OCI-LY7 (cell line): ENCODE measurements around the gene ADAMTS2. TPM values are rescaled to one million over a fixed set of nuclear protein-coding genes. Genes with fewer than 3 reads are reported as not detected.

Experiments used
- BruUV-seq: library from RNA; stranded (reverse); fragments of 400-500 nt; replicated peaks from 2 replicates; lab custom pipeline; 2021; lab: Mats Ljungman, UMichigan
- CTCF ChIA-PET: fragments of 300-600 bp; sonication (Branson Sonifier 250); formaldehyde crosslinking; loops from one replicate; lab custom pipeline; 2022; ENCODE audit warnings: antibody characterized with exemption; ENCODE audit not compliant: unreplicated experiment; lab: Charles Lee
- POLR2A ChIA-PET: fragments of 300-600 bp; sonication (Branson Sonifier 250); formaldehyde crosslinking; loops from one replicate; lab custom pipeline; 2022; ENCODE audit warnings: antibody characterized with exemption; lab: Charles Lee
- DNase-seq: peaks from one replicate; pipeline ENCODE4 v3.0.0-alpha.2; 2015; ENCODE audit warnings: low spot score
- H2AFZ ChIP-seq: fragments of 200-600 bp; sonication (generic), shearing (Covaris generic); 2 replicates; pipeline ENCODE4 v1.6.1; 2014; ENCODE audit warnings: mild to moderate bottlenecking, antibody characterized with exemption, low read length, moderate library complexity
- H3K27ac ChIP-seq: fragments of 200-600 bp; sonication (generic); 2 replicates; pipeline ENCODE4 v1.5.1; 2014; ENCODE audit warnings: mixed run types, low read depth, mild to moderate bottlenecking, moderate library complexity, low read length, inconsistent platforms; ENCODE audit not compliant: poor library complexity, severe bottlenecking
- H3K36me3 ChIP-seq: fragments of 200-600 bp; sonication (generic); 2 replicates; pipeline ENCODE4 v1.6.1; 2014; ENCODE audit warnings: mild to moderate bottlenecking, antibody characterized with exemption, low read length, moderate library complexity, mixed read lengths; ENCODE audit not compliant: insufficient read depth
- H3K4me1 ChIP-seq: fragments of 200-600 bp; sonication (generic); 2 replicates; pipeline ENCODE4 v1.5.1; 2014; ENCODE audit warnings: mild to moderate bottlenecking, low read length; ENCODE audit not compliant: insufficient read depth, poor library complexity, severe bottlenecking
- H3K4me2 ChIP-seq: fragments of 200-600 bp; sonication (generic); 2 replicates; pipeline ENCODE4 v1.6.1; 2014; ENCODE audit warnings: mild to moderate bottlenecking, low read length
- H3K4me3 ChIP-seq: fragments of 200-600 bp; sonication (generic); 2 replicates; pipeline ENCODE4 v1.5.1; 2014; ENCODE audit warnings: mild to moderate bottlenecking, low read depth, low read length; ENCODE audit not compliant: poor library complexity, severe bottlenecking
- H3K79me2 ChIP-seq: fragments of 200-600 bp; sonication (generic); 2 replicates; pipeline ENCODE4 v1.6.1; 2016; ENCODE audit warnings: low read depth, mild to moderate bottlenecking, low read length, moderate library complexity, mixed read lengths; ENCODE audit not compliant: insufficient read depth
- H3K9me2 ChIP-seq: fragments of 200-600 bp; sonication (generic); 2 replicates; pipeline ENCODE4 v1.6.1; 2016; ENCODE audit warnings: mild to moderate bottlenecking, low read length, mixed read lengths; ENCODE audit not compliant: insufficient read depth
- H3K9me3 ChIP-seq: fragments of 200-600 bp; sonication (generic); 2 replicates; pipeline ENCODE4 v1.6.1; 2014; ENCODE audit warnings: mild to moderate bottlenecking, mixed run types, low read length, mixed read lengths
- H4K20me1 ChIP-seq: fragments of 200-600 bp; sonication (generic); 2 replicates; pipeline ENCODE4 v1.6.1; 2014; ENCODE audit warnings: mild to moderate bottlenecking, antibody characterized with exemption, low read length, moderate library complexity, mixed read lengths; ENCODE audit not compliant: insufficient read depth
- CTCF ChIP-seq: fragments of 200-600 bp; sonication (generic); conservative IDR thresholded peaks from 2 replicates; pipeline ENCODE4 v1.5.1; 2014; ENCODE audit warnings: mild to moderate bottlenecking, antibody characterized with exemption, low read length, moderate library complexity, mixed read lengths
- EZH2phosphoT487 ChIP-seq: fragments of 200-600 bp; sonication (generic); IDR thresholded peaks from 2 replicates; pipeline ENCODE4 v1.6.1; 2018; ENCODE audit warnings: low read depth, borderline replicate concordance, mild to moderate bottlenecking, mixed run types, antibody characterized with exemption, low read length, moderate library complexity, mixed read lengths
- intact Hi-C: fragments of 100-400 bp; cut with micrococcal nuclease; formaldehyde crosslinking; loops from one replicate; pipeline ENCODE4 v1.10.0; 2022; ENCODE audit not compliant: unreplicated experiment
- total RNA-seq, 2 experiments: library from RNA; depleted of rRNA in 1 of 2; stranded (reverse); fragments of >200 nt in 1 of 2; shearing (Covaris generic) in 1 of 2; gene quantifications; 2 replicates each; pipeline ENCODE4 v1.2.3, GENCODE V29; 2014 to 2022

The ADAMTS2 gene
- total RNA-seq, 2 experiments from 2014 or later: not detected

- H3K27ac ChIP-seq: no peak overlapping the region
- TF ChIP-seq CTCF: no peak
- no peak for TF ChIP-seq EZH2phosphoT487
- H3K36me3 ChIP-seq: no peaks in the 10 kb centered on the region
- H3K9me2 ChIP-seq: no peaks in the 10 kb centered on the region
- no peak overlapping the region for H2AFZ ChIP-seq
- DNase-seq: no peak
- CTCF ChIA-PET: no interaction called here
- H3K4me2 ChIP-seq: no peak overlapping the region
- no peaks in the 10 kb centered on the region for H4K20me1 ChIP-seq
- H3K79me2 ChIP-seq: no peaks in the 10 kb centered on the region
- H3K9me3 ChIP-seq: no peaks in the 10 kb centered on the region
- H3K4me3 ChIP-seq: no peak overlapping the region
- no peaks in the 10 kb centered on the region for H3K4me1 ChIP-seq
- POLR2A ChIA-PET: no interaction called here
- no TSS peak for BruUV-seq
- intact Hi-C loops: no loop called here
Observed at GRCh38 chr5:179215576-179215975, 129.7 kb downstream of the ADAMTS2 start.

GRCh38 chr5:179214678-179215077, 130.6 kb downstream of the ADAMTS2 start:
- intact Hi-C loops: no loop called here
- DNase-seq: no peak
- no TSS peak for BruUV-seq
- no peak overlapping the region for H3K4me2 ChIP-seq
- H3K27ac ChIP-seq: no peak overlapping the region
- no peaks in the 10 kb centered on the region for H3K4me1 ChIP-seq
- H3K4me3 ChIP-seq: no peak overlapping the region
- H3K79me2 ChIP-seq: no peaks in the 10 kb centered on the region
- CTCF ChIA-PET: no interaction called here
- TF ChIP-seq CTCF (no peak), EZH2phosphoT487 (no peak)
- no peaks in the 10 kb centered on the region for H3K36me3 ChIP-seq
- POLR2A ChIA-PET: interaction anchor here (0.7 kb wide), 1 partner anchor 134 kb away, joined by 3 read pairs; no protein-coding TSS in a partner anchor
- H4K20me1 ChIP-seq: no peaks in the 10 kb centered on the region
- no peaks in the 10 kb centered on the region for H3K9me2 ChIP-seq
- H3K9me3 ChIP-seq: no peaks in the 10 kb centered on the region
- no peak overlapping the region for H2AFZ ChIP-seq

- intact Hi-C loops: no loop called here
- Histone ChIP-seq H3K27ac (no peak overlapping the region), H3K79me2 (no peaks in the 10 kb centered on the region), H3K36me3 (no peaks in the 10 kb centered on the region), H2AFZ (no peak overlapping the region), H3K4me3 (no peak overlapping the region), H4K20me1 (no peaks in the 10 kb centered on the region), H3K4me1 (no peaks in the 10 kb centered on the region), H3K4me2 (no peak overlapping the region), H3K9me3 (no peaks in the 10 kb centered on the region), H3K9me2 (no peaks in the 10 kb centered on the region)
- CTCF ChIA-PET: no interaction called here
- BruUV-seq: no TSS peak
- TF ChIP-seq CTCF (no peak; the same call in 1 of the 2 replicates), EZH2phosphoT487 (no peak)
- no peak for DNase-seq
- POLR2A ChIA-PET: no interaction called here
Observed at GRCh38 chr5:179212870-179213269, 132.4 kb downstream of the ADAMTS2 start.
